NT2/D1 (cell line): ENCODE results near the gene PNKD.

Source experiments
- DNase-seq: peaks from one replicate; pipeline ENCODE4 v3.0.0-alpha.2; 2011; ENCODE audit warnings: low read depth, low spot score
- H3K27me3 ChIP-seq: 2 replicates; pipeline ENCODE4 v1.6.0; 2011; ENCODE audit warnings: mild to moderate bottlenecking; ENCODE audit not compliant: insufficient read length, insufficient read depth
- H3K36me3 ChIP-seq: 2 replicates; pipeline ENCODE4 v1.6.1; 2011; ENCODE audit warnings: mild to moderate bottlenecking, low read length, mixed read lengths; ENCODE audit not compliant: insufficient read depth, insufficient read length
- H3K4me1 ChIP-seq: 2 replicates; pipeline ENCODE4 v1.5.1; 2011; ENCODE audit not compliant: insufficient read depth, insufficient read length
- H3K4me3 ChIP-seq: 2 replicates; pipeline ENCODE4 v1.5.1; 2011; ENCODE audit warnings: low read depth; ENCODE audit not compliant: insufficient read length
- H3K9ac ChIP-seq: 2 replicates; pipeline ENCODE4 v1.6.0; 2011; ENCODE audit warnings: low read depth; ENCODE audit not compliant: insufficient read length
- H3K9me3 ChIP-seq: 2 replicates; pipeline ENCODE4 v1.5.1; 2011; ENCODE audit warnings: mild to moderate bottlenecking, low read length; ENCODE audit not compliant: insufficient read depth
- SUZ12 ChIP-seq: IDR thresholded peaks from 2 replicates; pipeline ENCODE4 v1.6.1; 2011; ENCODE audit not compliant: insufficient read length, insufficient read depth; ENCODE audit errors: extremely low read depth
- YY1 ChIP-seq: IDR thresholded peaks from 2 replicates; pipeline ENCODE4 v1.6.1; 2011; ENCODE audit not compliant: insufficient read length, insufficient read depth
- ZNF274 ChIP-seq: IDR thresholded peaks from 2 replicates; pipeline ENCODE4 v1.6.1; 2011; ENCODE audit warnings: mild to moderate bottlenecking, low read depth, low read length

The PNKD gene

DNA sequence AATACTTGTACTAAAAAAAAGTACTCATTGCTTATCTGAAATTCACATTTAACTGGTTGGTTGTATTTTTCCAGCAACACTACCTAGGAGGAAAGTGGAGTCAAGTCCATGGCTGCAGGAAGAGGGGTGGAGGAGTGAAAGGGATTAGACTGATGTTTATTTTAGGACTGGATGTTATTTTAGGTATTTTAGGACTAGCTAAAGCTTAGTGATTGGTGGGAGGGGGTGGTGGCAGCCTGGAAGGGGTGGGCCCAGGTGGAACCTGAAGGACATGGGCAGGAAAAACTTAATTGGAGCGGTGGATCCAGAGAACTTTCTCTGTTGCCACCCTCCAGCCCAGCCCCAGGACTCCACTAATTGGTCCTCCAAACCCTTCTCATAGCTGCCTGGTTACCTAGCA, 25.9 kb downstream of the PNKD start:
- H3K4me3 ChIP-seq = no peak overlapping the region
- TF ChIP-seq YY1 (no peak), SUZ12 (no peak), ZNF274 (no peak)
- H3K27me3 ChIP-seq = no peaks in the 10 kb centered on the region
- DNase-seq = no peak
- H3K9me3 ChIP-seq = no peaks in the 10 kb centered on the region
- H3K9ac ChIP-seq = no peak overlapping the region
- peaks cover 2% of the 10 kb centered on the region for H3K4me1 ChIP-seq
- no peaks in the 10 kb centered on the region for H3K36me3 ChIP-seq

DNA sequence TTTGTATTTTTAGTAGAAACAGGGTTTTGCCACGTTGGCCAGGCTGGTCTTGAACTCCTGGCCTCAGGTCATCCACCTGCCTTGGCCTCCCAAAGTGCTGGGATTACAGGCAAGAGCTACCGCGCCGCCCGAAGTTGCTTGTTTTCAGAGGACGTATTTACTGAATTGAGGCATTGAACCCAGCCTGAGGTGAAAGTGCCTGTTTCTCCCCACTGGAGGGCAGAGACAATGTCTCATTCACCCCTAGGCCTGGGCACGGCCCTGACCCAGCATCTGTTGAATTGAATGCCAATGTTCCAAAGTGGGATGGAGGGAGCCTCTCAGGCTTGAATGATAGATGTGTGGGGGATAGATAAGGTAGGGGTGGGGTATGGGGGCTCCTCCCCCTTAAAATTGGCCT, 26.5 kb downstream of the PNKD start:
- Histone ChIP-seq H3K36me3 (no peaks in the 10 kb centered on the region), H3K4me1 (peaks cover 2% of the 10 kb centered on the region), H3K27me3 (no peaks in the 10 kb centered on the region), H3K4me3 (no peak overlapping the region), H3K9ac (no peak overlapping the region), H3K9me3 (no peaks in the 10 kb centered on the region)
- no peak for DNase-seq
- TF ChIP-seq YY1 (no peak), ZNF274 (no peak), SUZ12 (no peak)

DNA sequence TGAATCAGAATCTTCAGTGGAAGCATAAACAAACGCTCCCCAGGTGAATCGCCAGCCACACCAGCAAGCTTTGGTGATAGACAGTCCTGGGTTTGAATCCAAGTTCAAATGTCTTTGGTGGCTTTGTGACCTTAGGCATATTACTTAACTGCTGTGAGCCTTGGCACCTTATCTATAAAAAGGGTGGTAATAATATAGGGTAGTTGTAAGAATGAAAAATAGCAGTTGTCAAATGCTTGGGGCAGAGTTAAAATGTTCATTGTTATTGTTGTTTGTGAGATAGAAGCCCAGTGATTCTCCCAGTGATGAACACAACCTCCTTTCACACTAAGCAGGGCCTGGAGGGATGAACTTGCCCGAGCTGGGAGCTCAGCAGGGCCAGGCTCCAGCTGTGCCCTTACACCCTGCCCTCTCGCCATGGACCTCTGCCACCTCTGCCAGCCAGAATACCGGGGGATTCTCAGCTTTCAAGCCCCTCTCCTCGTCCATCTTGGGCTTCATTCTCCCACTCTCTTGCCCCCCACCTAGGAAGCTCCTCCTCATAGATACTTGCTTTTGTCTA, 28.1 kb downstream of the PNKD start:
- H3K36me3 ChIP-seq = no peaks in the 10 kb centered on the region
- DNase-seq = no peak
- TF ChIP-seq SUZ12 (no peak), YY1 (no peak), ZNF274 (no peak)
- no peak overlapping the region for H3K9ac ChIP-seq
- no peaks in the 10 kb centered on the region for H3K9me3 ChIP-seq
- H3K4me1 ChIP-seq = peaks cover 2% of the 10 kb centered on the region
- no peak overlapping the region for H3K4me3 ChIP-seq
- no peaks in the 10 kb centered on the region for H3K27me3 ChIP-seq

DNA sequence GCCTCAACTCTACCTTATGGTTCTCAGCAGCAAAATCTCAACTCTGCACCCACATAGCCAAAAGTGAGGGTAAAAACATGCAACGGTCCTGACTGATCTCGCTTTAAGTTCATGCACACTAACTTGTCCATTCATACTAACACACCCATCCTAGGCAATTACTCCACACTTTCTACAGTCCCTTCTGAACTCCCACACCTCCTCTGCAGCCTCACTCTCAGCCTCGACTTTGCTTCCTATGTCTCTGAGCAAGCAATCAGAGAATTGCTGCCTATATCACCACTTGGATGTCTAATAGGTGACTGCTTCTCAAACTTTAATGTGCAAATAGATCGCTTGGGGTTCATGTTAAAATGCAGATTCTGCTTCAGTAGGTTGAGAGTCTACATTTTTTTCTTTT, 29.8 kb downstream of the PNKD start:
- no peaks in the 10 kb centered on the region for H3K36me3 ChIP-seq
- H3K9me3 ChIP-seq = no peaks in the 10 kb centered on the region
- H3K4me3 ChIP-seq = no peak overlapping the region
- no peaks in the 10 kb centered on the region for H3K4me1 ChIP-seq
- no peak overlapping the region for H3K9ac ChIP-seq
- no peak for DNase-seq
- H3K27me3 ChIP-seq = no peaks in the 10 kb centered on the region
- TF ChIP-seq ZNF274 (no peak), SUZ12 (no peak), YY1 (no peak)

DNA sequence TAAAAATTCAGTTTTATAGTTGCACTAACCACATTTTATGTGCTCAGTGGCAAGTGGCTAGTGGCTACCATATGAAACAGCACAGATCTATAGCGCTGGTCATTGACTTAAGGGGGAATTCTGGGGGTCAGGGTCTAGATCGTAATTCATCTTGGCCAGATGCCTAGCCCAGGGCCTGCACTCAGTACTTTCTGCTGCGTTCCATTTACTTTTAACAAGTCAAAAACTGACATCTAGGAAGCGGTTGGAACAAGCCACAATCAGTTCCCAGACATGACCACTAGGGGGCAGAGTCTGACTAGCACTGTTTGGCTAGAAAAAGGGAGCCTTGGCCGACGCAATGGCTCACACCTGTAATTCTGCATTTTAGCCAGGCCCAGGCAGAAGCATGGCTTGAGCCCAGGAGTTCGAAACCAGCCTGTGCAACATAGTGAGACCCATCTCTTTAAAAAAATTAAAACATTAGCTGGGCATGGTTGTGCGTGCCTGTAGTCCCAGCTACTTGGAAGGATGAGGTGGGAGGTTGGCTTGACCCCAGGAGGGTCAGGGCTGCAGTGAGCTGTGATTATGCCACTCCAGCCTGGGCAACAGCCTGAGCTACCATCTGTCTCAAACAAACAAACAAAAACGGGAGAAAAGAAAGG, 31.0 kb downstream of the PNKD start:
- no peaks in the 10 kb centered on the region for H3K27me3 ChIP-seq
- no peak overlapping the region for H3K4me3 ChIP-seq
- TF ChIP-seq SUZ12 = no peak
- TF ChIP-seq YY1 = no peak
- TF ChIP-seq ZNF274 = no peak
- no peaks in the 10 kb centered on the region for H3K36me3 ChIP-seq
- H3K9ac ChIP-seq = no peak overlapping the region
- no peaks in the 10 kb centered on the region for H3K9me3 ChIP-seq
- peaks cover 2% of the 10 kb centered on the region for H3K4me1 ChIP-seq
- DNase-seq = peak; percentile 92

DNA sequence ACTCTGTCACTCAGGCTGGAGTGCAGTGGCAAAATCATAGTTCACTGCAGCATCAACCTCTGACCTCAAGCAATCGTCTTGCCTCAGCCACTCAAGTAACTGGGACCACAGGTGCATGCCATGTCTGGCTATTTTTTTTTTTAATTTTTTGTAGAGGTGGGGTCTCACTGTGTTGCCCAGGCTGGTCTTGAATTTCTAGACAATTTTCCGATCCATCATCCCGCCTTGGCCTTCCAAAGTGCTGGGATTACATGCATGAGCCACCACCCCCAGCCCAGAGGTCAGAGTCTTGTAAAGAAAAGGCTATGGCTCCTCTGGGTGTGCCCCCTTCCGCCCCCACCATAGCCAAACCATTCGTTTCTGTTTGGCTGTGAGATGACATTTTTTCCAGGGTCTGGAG, 35.1 kb downstream of the PNKD start:
- Histone ChIP-seq H3K9ac (no peak overlapping the region), H3K9me3 (no peaks in the 10 kb centered on the region), H3K27me3 (no peaks in the 10 kb centered on the region), H3K4me1 (peaks cover 4% of the 10 kb centered on the region), H3K4me3 (no peak overlapping the region), H3K36me3 (no peaks in the 10 kb centered on the region)
- no peak for DNase-seq
- TF ChIP-seq YY1 (no peak), SUZ12 (no peak), ZNF274 (no peak)

DNA sequence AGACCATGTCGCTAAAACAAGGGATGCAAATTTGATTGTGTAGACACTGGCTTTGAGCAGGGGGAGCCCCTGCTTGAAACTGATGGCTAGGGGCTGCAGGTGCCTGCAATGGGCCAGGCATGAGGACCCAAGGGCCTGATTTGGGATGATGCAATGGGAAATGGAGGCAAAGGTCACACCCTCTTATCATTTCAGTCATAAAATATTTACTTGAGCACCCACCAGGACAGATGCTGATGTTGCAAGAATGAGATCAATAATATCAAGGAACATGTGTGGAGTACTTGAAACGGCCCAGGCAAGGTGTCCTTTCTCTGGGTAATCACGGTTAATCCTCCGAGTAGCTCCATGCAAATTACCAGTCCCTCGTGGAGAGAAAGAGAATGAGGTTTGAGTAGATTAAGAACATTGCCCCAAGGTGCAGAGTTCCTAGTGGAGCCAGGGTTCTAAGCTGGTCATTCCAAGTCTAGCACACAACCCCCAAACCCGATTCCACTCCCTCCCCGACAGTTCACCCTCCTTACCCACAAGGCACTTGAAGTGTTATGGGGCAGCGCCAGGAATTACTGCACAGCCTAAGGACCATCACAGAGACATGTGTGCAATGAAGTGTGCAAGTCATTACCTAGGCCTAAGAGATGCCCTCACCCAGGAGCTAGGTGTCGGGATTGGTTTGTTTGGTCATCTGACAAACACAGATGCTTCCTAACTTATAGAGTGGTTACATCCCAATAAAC, 36.0 kb downstream of the PNKD start:
- H3K36me3 ChIP-seq = no peaks in the 10 kb centered on the region
- peaks cover 4% of the 10 kb centered on the region for H3K4me1 ChIP-seq
- TF ChIP-seq YY1 = no peak
- no peak for TF ChIP-seq ZNF274
- no peak for TF ChIP-seq SUZ12
- H3K9me3 ChIP-seq = no peaks in the 10 kb centered on the region
- H3K27me3 ChIP-seq = no peaks in the 10 kb centered on the region
- no peak overlapping the region for H3K4me3 ChIP-seq
- DNase-seq = no peak
- H3K9ac ChIP-seq = no peak overlapping the region
